Stimulated activated CD8-positive, alpha-beta memory T cell treated with anti-CD3 and anti-CD28 coated beads, Interleukin-7, amount 100 ng/mL, for 4 hours (primary cell): ENCODE data around the gene RPL4.
A peak's percentile ranks its signal among the peaks of the same experiment; 100 is the strongest.
"Not testable (repeated sequence)": the region's sequence is repeated elsewhere in the genome, so short reads cannot be mapped to it uniquely, and the experiment has no call there.

ENCODE experiments used
- DNase-seq, 2 donors: peaks; one replicate each; pipeline ENCODE4 v3.0.0-alpha.2; 2020; ENCODE audit warnings: low read depth in 2 of 2

The RPL4 gene

GRCh38 chr15:66504563-66505429 is at the start of gene RPL4, which contains the start of gene ZWILCH:
Gene RPL4, minus strand, starts transcription at chr15:66504855. Its CDS starts 65 bp downstream, at chr15:66504790.
Gene ZWILCH, plus strand, starts transcription at chr15:66505326. Its CDS starts 13 bp downstream, at chr15:66505339.
- peak; percentile 64 to 72 for DNase-seq

- DNase-seq: no peak
Measured at GRCh38 chr15:66545255-66545654, 40.6 kb upstream of the RPL4 start.

- DNase-seq: no peak
Measured at GRCh38 chr15:66542896-66543295, 38.2 kb upstream of the RPL4 start.

- DNase-seq: no peak
Measured at GRCh38 chr15:66535056-66535455, 30.4 kb upstream of the RPL4 start.

GRCh38 chr15:66524838-66525237 is 20.2 kb upstream of the RPL4 start:
- DNase-seq: no peak

GRCh38 chr15:66523926-66524325 is 19.3 kb upstream of the RPL4 start:
- no peak for DNase-seq

GRCh38 chr15:66515901-66516322 is 11.3 kb upstream of the RPL4 start:
- DNase-seq: no peak

- DNase-seq: no peak
Measured at GRCh38 chr15:66514586-66514985, 9.9 kb upstream of the RPL4 start.

- DNase-seq: no peak
Measured at GRCh38 chr15:66508293-66508883, 3.7 kb upstream of the RPL4 start.

GRCh38 chr15:66505818-66506217 is 1.2 kb upstream of the RPL4 start:
- no peak for DNase-seq

GRCh38 chr15:66505430-66505811 is 766 bp upstream of the RPL4 start:
- DNase-seq: no peak

- DNase-seq: no peak
Measured at GRCh38 chr15:66503780-66504562, 684 bp downstream of the RPL4 start.

GRCh38 chr15:66503041-66503648 is 1.5 kb downstream of the RPL4 start:
- DNase-seq: not testable (repeated sequence)

- no peak for DNase-seq
Measured at GRCh38 chr15:66502491-66502890, 2.2 kb downstream of the RPL4 start.

- not testable (repeated sequence) for DNase-seq
Measured at GRCh38 chr15:66500346-66500745, 4.3 kb downstream of the RPL4 start.

- no peak for DNase-seq
Measured at GRCh38 chr15:66498501-66499386, 5.9 kb downstream of the RPL4 start.

- peak; percentile 93 to 95 for DNase-seq
Measured at GRCh38 chr15:66497502-66498455, 6.9 kb downstream of the RPL4 start, which contains the start of gene SNAPC5. Gene SNAPC5, minus strand, starts transcription at chr15:66497762. Its CDS starts 31 bp downstream, at chr15:66497731.

GRCh38 chr15:66496951-66497501 is 7.6 kb downstream of the RPL4 start:
- no peak for DNase-seq

- DNase-seq: no peak
Measured at GRCh38 chr15:66494262-66494661, 10.4 kb downstream of the RPL4 start.
